GM18508 (cell line): ENCODE data around the gene UBR7.
"Not testable (repeated sequence)": the region's sequence is repeated elsewhere in the genome, so short reads cannot be mapped to it uniquely, and the experiment has no call there.

Experiments used
- ATAC-seq: cut with Tn5 transposase; IDR thresholded peaks from one replicate; pipeline ENCODE4 v1.9.1; 2021; ENCODE audit warnings: moderate number of reproducible peaks; ENCODE audit not compliant: insufficient read depth, unreplicated experiment

Gene UBR7

GRCh38 chr14:93186956-93187355 lies 20.1 kb upstream of the UBR7 start:
- no peak for ATAC-seq

GRCh38 chr14:93195316-93195999 lies 11.6 kb upstream of the UBR7 start:
- no peak for ATAC-seq

DNA sequence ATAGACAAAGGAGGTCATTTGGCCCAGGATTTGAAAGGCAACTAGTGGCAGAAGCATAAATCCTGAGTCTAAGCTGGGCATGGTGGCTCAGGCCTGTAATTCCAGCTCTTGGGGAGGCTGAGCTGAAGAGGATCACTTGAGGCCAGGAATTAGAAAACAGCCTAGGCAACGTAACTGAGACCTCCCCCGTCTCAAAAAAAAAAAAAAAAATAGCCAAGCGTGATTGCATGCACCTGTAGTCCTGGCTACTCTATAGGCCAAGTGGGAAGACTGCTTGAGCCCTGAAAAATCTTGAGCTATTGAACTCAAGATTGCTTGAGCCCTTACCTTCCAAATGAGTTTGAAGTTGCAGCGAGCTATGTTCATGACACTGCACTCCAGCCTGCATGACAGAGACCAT lies 8.0 kb upstream of the UBR7 start:
- ATAC-seq: no peak

DNA sequence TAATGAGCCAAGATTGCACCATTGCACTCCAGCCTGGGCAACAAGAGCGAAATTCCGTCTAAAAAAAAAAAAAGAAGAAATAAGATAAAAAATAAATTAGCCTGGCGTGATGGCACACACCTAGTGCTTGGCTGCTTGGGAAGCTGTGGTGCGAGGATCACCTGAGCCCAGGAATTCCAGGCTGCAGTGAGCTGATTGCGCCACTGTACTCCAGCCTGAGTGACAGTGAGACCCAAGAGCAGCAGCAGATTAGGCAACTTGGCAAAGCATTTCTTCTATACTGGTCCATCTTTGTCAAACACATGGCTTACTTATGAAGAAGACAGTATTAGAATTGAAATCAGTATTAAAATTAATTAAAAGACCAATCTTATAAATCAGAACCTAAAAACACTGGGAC lies 6.5 kb upstream of the UBR7 start:
- ATAC-seq: no peak

DNA sequence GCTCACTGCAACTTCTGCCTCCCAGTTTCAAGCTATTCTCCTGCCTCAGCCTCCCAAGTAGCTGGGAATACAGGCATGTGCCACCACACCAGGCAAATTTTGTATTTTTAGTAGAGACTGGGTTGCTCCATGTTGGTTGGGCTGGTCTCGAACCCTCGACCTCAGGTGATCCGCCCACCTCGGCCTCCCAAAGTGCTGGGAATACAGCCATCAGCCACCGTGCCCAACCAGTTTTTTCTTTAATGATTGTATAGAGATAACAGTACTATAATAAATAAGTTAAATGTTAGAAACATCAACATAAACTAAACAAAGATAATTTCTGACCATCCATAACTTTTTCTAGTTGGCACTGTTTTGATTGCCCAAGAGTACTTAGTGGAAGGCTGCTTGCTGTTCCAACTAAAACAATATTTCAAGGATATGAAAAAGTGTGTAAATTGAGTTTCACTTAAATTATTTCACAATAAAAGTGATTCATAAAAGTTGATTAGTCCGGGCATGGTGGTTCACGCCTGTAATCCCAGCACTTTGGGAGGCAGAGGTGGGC lies 5.8 kb upstream of the UBR7 start:
- no peak for ATAC-seq

DNA sequence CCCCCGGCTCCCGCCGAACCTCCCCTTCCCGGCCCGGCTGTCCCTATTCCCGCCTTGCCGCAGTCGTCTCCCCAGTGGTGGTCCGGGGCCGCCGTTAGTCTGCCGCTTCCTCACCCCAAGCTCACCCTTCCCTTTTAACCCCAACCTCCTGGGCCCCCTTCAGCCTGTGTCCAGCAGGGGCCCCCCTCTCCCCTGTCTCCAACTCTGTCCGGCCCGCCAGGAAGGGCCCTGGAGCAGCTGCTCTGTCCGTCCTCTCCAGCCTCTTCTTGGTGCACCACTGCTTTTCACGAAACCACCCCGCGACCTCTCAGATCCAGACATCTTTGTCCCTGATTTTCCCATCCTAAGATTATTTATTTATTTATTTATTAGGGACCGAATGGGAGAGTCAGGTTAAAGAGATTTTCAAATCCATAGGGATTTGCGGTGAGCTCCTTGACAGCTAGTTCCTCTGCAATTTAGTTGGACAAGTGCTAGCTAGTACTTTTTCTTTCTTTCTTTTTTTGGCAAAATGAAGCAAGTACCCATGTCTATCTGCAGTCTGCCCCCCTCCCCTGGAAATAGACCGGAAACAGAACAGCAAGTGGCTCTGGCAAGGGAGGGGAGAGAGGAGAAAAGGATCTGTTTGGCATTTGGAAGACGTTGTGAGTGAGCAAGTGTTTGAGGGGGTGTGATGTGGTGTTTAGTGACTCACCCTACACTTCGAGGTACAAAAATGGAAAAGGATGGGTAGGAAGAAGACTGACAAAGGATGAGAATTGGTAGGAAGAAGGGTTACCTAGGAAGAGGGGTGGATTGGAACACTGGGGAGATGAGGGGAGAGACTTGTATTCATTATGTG lies 632 bp downstream of the UBR7 start:
- ATAC-seq: peak; percentile 12

DNA sequence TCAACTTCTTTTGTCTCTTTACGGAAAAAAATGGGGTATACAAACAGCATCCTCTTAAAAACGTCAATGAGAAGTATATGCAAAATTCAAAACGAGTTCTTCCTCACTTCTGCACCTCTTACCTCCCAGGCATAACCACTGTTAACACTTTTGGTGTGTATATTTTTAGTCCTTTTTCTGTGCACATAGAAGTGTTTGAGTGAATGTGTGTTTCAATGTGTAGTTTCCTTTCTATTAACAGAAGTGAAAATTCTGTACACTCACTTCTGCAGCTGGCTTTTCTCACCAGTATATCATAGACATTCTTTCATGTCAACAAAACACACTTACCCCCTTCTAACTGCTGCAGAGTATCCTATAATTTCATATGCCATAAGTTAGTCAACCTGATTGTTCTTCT lies 5.4 kb downstream of the UBR7 start:
- peak; percentile 42 for ATAC-seq

GRCh38 chr14:93214598-93214997 lies 7.5 kb downstream of the UBR7 start:
- ATAC-seq: no peak

- ATAC-seq: no peak
These were observed 12.2 kb downstream of the UBR7 start for GRCh38 chr14:93219103-93219726.

- no peak for ATAC-seq
These were observed 13.5 kb downstream of the UBR7 start for GRCh38 chr14:93220509-93220908.

GRCh38 chr14:93223565-93223964 lies 16.5 kb downstream of the UBR7 start:
- ATAC-seq: no peak

- ATAC-seq: no peak
These were observed 21.5 kb downstream of the UBR7 start for GRCh38 chr14:93228550-93228949.

DNA sequence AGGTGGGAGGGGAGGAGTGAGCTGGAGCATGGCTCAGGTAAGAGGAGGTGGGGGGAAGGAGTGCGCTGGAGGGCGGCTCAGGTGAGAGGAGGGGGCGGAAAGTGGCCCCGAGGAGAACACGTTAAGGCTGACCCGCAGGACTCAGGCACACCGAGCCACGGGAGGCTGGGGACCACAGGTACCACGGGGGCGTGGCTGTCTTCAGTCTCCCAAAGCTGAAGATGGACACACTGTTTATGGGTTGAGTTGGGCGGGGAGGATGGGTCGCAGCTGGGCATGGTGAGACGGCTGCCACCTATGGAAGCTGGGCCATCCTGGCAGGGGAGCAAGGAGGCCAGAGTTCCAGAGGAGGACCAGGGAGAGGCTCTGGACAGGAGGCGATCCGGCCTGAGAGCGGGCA lies 23.5 kb downstream of the UBR7 start:
- ATAC-seq: no peak

DNA sequence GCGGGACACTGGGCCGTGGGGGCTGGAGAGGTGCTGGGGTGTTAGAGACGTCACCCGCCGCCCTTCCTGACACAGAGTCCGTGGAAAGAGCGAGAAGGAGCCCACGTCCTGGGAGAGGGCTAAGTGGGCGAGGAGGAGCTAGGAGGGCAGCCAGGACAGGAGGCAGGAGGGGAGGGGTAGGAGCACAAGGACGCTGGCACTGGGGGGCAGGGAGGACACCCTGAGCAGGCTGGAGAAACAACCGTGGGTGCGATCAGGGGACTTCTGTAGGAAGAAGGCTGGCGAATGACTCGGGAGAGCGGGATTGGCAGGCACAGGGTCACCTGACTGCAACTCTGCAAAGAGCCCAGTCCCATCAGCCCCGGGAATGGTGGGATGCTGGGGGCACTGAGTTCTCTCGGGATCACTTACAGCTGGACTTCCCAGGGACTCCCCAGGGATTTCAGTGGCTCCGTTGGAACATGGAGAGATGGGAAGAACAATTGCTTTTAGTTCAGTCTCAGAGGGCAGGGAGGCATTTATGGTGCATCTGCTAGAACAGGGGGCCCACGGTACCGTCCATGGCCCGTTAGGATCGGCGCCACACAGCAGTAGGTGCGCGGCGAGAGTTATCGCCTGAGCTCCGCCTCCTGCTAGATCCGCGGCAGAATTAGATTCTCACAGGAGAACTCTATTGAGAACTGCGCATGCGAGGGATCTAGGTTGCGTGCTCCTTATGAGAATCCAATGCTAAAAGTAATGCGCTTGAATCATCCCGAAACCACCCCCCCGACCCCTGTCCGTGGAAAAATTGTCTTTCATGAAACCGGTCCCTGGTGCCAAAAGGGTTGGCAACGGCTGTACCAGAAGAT lies 24.3 kb downstream of the UBR7 start:
- ATAC-seq: no peak

GRCh38 chr14:93232159-93232558 lies 25.1 kb downstream of the UBR7 start:
- no peak for ATAC-seq

DNA sequence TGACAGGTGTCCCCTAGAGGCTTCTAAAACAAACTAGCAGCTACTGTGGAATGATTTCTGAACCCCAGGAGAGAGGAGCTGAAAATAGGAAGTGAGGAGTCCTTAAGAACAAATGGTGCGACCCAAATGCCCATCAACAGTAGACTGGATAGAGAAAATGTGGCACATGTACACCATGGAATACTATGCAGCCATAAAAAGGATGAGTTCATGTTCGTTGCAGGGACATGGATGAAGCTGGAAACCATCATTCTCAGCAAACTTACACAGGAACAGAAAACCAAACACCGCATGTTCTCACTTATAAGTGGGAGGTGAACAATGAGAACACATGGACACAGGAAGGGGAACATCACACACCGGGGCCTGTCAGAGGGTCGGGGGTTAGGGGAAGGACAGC lies 26.0 kb downstream of the UBR7 start:
- ATAC-seq: not testable (repeated sequence)

- no peak for ATAC-seq
These were observed 27.7 kb downstream of the UBR7 start for GRCh38 chr14:93234798-93235197.

DNA sequence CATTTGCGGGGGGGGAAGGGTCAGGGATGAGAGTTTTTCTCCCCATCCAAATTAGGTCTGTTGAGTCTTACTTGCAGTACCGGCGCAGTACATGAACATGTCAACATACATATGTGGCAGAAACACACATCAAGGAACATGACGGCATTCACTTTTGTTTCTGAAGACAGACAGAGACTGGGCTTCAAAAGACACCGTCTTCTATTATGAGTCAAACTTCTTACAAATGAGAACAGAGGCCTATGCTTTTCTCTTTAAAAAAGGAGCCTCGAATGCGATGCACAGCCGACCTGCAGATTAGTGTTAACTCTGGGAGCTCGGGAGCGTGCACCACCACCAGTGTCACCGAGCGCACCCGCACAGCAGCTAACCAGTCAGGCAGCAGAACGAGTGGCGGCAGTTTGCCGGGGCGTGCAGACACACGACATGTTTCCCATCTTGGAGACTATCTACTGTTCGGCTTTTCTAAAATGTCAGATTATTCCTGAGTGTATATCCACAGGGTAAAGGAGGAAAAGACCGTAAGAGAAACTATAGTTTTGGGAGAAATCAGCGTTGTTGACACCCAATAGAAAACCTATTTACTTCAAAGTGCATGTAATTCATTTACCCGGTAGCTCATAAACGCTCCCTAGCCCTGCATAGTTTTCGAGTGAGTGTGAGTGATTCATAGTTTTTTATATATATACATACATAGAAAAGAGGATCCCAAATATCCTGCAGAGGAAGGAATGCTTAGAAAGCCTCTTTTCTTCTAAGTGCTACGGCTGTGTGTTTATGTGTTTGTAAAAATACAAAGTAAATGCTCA lies 33.0 kb downstream of the UBR7 start:
- ATAC-seq: no peak

DNA sequence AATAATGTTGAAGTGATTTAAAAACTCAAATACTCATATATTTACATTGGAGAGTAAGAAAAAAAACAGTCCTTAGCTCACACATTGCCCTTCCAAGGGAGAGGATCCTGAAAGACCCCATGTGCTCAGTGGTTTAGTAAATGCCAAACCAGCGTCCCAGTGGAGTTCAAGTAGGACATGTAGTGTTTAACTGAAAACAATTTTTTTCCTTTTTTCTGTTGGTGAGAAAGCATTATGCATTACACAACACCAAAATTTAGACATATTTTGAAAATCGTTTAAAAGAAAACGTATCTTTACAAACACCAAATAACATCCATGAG lies 33.6 kb downstream of the UBR7 start:
- no peak for ATAC-seq
